ENCODE measurements around the gene TRAF3. TPM values are rescaled to one million over a fixed set of nuclear protein-coding genes. Genes with fewer than 3 reads are reported as not detected.

Gene TRAF3
- total RNA-seq, 1 donor from 2014 or later: 25.9 TPM

- no peaks in the 10 kb centered on the region for H3K9me3 Mint-ChIP-seq (ENCODE audit: unreplicated experiment)
These were observed 126.8 kb downstream of the TRAF3 start for GRCh38 chr14:102903889-102904512.

GRCh38 chr14:102905116-102906108 lies 128.2 kb downstream of the TRAF3 start:
- Histone ChIP-seq H3K27ac (ENCODE audit: low read depth, low read length) (no peak overlapping the region), H3K27me3 (ENCODE audit: insufficient read depth, low read length) (no peaks in the 10 kb centered on the region), H3K79me2 (ENCODE audit: insufficient read depth, low read length) (no peaks in the 10 kb centered on the region), H4K20me1 (ENCODE audit: insufficient read depth, low read length) (peaks cover 13% of the 10 kb centered on the region), H3K9me3 (ENCODE audit: insufficient read depth, low read depth, low read length) (no peaks in the 10 kb centered on the region), H2AFZ (ENCODE audit: low read depth, low read length) (no peak overlapping the region), H3K4me1 (ENCODE audit: insufficient read depth, low read length) (no peaks in the 10 kb centered on the region), H3K36me3 (ENCODE audit: insufficient read depth, low read length) (no peaks in the 10 kb centered on the region), H3K9ac (ENCODE audit: low read length) (no peak overlapping the region), H3K4me2 (ENCODE audit: low read length) (no peak overlapping the region), H3K4me3 (ENCODE audit: insufficient read depth, low read depth, low read length) (no peak overlapping the region)
- H3K27ac Mint-ChIP-seq (ENCODE audit: unreplicated experiment): no peak overlapping the region
- H3K36me3 Mint-ChIP-seq (ENCODE audit: low read depth, unreplicated experiment): peaks cover 19% of the 10 kb centered on the region
- no peak for TF ChIP-seq EZH2 (IDR thresholded peaks at IDR 0.05; ENCODE audit: insufficient read depth, low read length)
- TF ChIP-seq CTCF (IDR thresholded peaks at IDR 0.05; ENCODE audit: insufficient read depth, low read depth, low read length): no peak
- no peaks in the 10 kb centered on the region for H3K9me3 Mint-ChIP-seq (ENCODE audit: unreplicated experiment)
- FAIRE-seq (no peak), DNase-seq (ENCODE audit: low read depth) (no peak)
- no peaks in the 10 kb centered on the region for H3K27me3 Mint-ChIP-seq (ENCODE audit: low read depth, unreplicated experiment)
- H3K4me3 Mint-ChIP-seq (ENCODE audit: unreplicated experiment): no peak overlapping the region
- no peaks in the 10 kb centered on the region for H3K4me1 Mint-ChIP-seq (ENCODE audit: low read depth, unreplicated experiment)

More at GRCh38 chr14:102903889-102904512, 126.8 kb downstream of the TRAF3 start:
- H3K36me3 Mint-ChIP-seq (ENCODE audit: low read depth, unreplicated experiment): peaks cover 24% of the 10 kb centered on the region
- FAIRE-seq (no peak), DNase-seq (ENCODE audit: low read depth) (no peak)
- H3K4me3 Mint-ChIP-seq (ENCODE audit: unreplicated experiment): no peak overlapping the region
- H3K4me3 ChIP-seq (ENCODE audit: insufficient read depth, low read depth, low read length): no peak overlapping the region
- peaks cover 11% of the 10 kb centered on the region for H4K20me1 ChIP-seq (ENCODE audit: insufficient read depth, low read length)
- no peaks in the 10 kb centered on the region for H3K9me3 ChIP-seq (ENCODE audit: insufficient read depth, low read depth, low read length)
- no peak overlapping the region for H3K27ac ChIP-seq (ENCODE audit: low read depth, low read length)
- TF ChIP-seq CTCF (IDR thresholded peaks at IDR 0.05; ENCODE audit: insufficient read depth, low read depth, low read length): no peak
- H3K4me1 ChIP-seq (ENCODE audit: insufficient read depth, low read length): no peaks in the 10 kb centered on the region
- no peaks in the 10 kb centered on the region for H3K27me3 ChIP-seq (ENCODE audit: insufficient read depth, low read length)
- no peaks in the 10 kb centered on the region for H3K4me1 Mint-ChIP-seq (ENCODE audit: low read depth, unreplicated experiment)
- no peaks in the 10 kb centered on the region for H3K27me3 Mint-ChIP-seq (ENCODE audit: low read depth, unreplicated experiment)
- H2AFZ ChIP-seq (ENCODE audit: low read depth, low read length): no peak overlapping the region
- H3K79me2 ChIP-seq (ENCODE audit: insufficient read depth, low read length): no peaks in the 10 kb centered on the region
- H3K36me3 ChIP-seq (ENCODE audit: insufficient read depth, low read length): no peaks in the 10 kb centered on the region
- no peak overlapping the region for H3K4me2 ChIP-seq (ENCODE audit: low read length)
- no peak overlapping the region for H3K9ac ChIP-seq (ENCODE audit: low read length)
- H3K27ac Mint-ChIP-seq (ENCODE audit: unreplicated experiment): no peak overlapping the region

All from astrocyte (in vitro differentiated cells and primary cell).